NOMO-1 treated with DMSO at 0.1 percent for 48 hours (cell line): ENCODE measurements around the gene PTPRM.

Source experiments
- DNase-seq: peaks from one replicate; lab custom pipeline; 2025; ENCODE audit not compliant: unreplicated experiment; lab: John Stamatoyannopoulos, UW

Gene PTPRM

GRCh38 chr18:7789856-7790552 lies 222.9 kb downstream of the PTPRM start:
- DNase-seq = no peak

GRCh38 chr18:7793100-7793499 lies 226.0 kb downstream of the PTPRM start:
- no peak for DNase-seq

DNA sequence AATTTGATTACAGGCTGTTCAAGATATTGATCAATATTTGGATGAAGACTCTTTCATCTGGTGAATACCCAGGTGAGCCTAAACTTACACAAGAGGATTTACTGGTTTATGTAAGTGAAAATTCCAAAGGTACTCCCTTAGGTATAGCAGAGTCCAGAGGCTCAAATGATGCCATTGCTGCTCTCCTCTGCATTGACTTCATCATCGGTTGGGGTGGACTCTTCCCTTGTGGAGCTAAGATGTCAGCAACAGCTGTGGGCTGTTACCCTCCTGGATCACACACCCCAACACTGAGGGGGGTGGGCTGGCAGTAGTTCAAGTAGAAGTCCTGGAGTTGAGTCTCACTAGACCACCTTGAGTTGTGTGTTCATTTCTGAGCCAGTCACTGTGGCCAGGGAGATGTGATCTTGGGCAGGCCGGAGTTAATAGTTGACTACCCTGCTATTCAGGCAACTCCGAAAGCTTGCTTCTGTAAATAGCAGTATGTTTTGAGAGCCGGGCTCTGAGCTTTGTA lies 236.9 kb downstream of the PTPRM start:
- no peak for DNase-seq

DNA sequence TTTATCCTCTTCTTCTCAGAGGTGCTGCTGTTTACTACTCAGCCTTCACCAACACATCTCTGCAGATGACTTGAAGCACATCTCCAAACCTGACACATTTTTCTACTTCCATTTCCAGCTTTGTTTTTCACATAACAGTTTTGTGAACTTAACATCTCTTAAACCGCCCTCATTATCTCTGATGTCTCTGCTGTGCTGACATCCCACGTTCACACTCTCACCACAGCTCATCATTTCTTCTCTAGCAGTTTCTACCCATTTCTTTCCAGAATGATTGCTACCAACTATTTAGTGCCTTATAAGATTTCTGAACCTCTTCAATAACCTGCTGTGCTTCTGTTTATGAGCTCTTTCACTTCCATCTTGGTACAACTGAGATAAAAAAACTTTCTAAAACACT lies 238.0 kb downstream of the PTPRM start:
- no peak for DNase-seq

DNA sequence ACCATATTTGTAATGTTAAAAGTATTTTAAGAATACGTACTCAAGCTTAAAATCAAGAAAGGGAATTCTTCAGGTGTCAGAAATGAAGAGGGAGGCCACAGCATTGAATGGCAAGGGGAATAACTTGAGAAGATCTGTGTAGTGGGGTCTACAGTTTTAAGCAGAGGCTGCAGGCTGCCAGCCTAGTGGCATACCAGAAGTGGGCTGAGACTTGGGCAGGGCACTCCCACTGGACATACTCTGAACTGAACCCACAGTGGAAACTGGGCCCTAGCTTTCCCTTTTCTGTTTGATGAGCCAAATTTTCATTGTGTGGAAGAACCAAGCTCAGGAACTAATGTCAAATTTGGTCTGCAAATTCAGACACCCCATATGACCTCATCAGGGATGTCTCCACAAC lies 238.8 kb downstream of the PTPRM start:
- no peak for DNase-seq

GRCh38 chr18:7807936-7808453 lies 240.9 kb downstream of the PTPRM start:
- no peak for DNase-seq

- no peak for DNase-seq
Measured at GRCh38 chr18:7808992-7809391, 241.9 kb downstream of the PTPRM start.

DNA sequence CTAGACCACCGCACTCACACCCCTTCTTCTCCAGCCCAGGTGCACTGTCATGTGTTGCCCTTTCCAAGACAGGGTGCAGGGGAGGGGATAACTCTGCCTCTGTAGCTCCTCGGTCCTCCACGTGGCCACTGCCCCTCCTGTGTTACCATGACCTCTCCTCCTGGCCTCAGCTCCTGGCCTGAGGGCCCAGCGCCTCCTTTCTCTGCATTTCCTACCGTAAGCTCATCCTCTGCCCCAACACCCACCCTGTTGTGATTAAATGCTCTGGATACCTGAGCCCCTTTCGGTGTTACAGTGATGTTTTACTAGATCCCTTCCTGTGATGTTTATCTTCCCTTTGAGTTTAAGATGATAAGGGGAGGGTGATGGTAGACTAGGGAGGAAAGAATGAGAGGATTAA lies 242.3 kb downstream of the PTPRM start:
- DNase-seq = no peak

DNA sequence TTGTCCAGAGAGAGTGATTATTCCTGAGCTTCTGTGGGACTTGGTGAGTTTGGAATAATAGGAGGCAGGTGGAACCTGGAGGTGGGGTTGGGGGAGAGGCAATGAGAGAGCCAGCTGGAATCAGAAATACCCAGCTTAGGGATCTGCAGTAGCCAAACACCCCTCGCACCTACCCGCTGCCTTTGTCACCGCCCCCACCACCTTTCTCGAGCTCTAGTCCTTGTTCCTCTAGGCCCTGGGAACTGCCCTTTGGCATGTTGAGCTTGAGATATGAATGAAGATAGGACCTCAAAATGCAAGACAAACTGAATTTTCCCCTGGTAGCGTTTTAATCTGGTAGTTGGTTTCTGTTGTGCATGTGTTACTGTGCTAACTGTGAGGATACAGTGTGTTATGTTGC lies 242.9 kb downstream of the PTPRM start:
- no peak for DNase-seq

DNA sequence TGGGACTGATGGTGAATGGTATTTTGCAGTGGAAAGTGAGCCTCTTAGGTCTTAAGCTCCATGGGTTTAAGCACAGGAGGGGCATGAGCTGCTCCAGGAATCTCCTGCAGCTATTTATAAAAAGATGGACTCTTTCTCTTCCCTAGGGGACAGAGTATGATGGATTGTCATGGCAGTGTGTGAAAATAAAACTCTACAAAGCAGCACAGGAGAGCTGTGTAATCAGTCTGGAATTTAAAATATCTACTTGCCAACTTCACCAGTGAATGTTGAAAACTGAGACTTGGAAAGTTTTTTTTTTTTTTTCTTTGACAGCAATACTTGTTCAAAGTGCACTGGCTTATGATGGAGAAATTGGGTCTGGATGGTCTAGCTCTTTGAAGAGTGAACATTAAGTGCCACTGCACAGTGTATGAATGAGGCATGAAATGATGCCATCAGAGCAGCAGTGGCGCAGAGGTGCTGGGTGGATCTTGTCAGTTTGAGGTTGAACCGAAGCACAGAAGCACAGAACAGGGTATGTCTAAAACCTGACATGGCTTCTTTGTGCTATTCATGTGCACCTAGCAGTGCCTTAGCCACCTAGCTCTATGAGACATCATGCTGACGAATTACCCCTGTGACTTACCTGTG lies 245.4 kb downstream of the PTPRM start:
- no peak for DNase-seq

DNA sequence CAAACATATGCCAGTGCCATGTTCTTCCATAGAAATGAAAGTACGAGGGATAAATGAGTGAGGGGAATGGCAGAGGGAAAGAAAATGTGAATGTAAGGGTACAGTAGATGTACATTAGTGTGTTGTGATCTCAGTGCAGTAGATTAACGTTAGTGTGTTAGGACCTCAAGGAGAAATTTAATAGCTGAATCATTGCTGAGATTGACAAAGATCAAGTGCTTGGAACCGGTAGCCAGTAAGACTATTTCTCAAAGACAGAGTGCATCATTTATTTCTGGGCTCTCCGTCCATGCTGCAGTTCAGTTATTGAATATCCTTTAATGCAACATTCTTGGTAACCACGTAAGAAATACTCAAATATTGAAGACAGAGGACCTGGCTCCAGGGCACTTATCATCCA lies 246.0 kb downstream of the PTPRM start:
- no peak for DNase-seq

GRCh38 chr18:7814754-7815315 lies 247.7 kb downstream of the PTPRM start:
- no peak for DNase-seq

- DNase-seq = no peak
Measured at GRCh38 chr18:7815787-7816186, 248.7 kb downstream of the PTPRM start.

DNA sequence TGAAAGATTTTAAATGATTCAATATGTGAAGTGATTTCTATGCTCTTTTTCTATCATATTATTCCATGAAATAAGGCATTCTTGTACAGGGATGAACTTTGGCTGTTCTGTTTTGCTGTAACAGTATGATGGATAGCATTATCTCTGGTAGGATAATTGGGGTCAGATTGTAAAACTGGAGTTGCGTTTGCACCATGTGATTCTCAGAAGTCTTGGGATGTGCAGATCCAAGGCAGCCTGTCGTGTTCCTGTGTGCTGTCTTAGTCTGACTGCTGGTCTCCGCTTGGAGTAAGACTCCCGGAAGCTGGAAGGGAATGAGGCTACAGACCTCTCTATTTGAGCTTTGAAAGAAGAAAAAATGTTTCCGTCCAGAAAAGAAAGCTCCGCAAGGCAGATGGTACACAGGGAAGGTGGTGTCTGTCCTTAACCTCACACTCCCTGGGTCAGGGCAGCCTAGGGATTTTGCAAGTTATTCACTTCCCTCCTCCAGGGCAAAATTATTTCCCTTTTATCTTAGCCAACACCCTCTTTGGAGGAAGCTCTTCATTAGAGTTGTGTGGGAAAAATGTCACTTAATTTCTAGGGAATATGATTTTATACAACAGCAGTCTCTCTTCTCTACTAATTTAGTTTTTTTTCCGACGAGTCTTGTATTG lies 250.6 kb downstream of the PTPRM start:
- DNase-seq = no peak

DNA sequence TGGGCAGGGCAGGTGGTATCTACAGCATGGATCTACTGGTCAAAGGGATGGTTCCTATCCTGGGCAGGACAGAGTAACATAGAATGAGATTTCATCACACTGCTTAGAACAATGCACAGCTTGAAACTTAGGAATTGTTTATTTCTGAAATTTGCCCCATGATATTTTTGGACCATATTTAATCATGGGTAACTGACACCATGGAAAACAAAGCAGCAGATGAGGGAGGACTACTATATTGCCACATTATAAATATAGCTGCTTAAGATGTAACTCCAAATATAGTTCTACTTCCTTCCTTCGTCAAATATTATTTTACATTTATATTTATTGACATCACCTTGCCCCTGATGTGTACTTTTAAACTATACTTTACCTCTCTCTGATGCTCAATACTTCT lies 254.7 kb downstream of the PTPRM start:
- DNase-seq = no peak

GRCh38 chr18:7822435-7823331 lies 255.6 kb downstream of the PTPRM start:
- DNase-seq = no peak

DNA sequence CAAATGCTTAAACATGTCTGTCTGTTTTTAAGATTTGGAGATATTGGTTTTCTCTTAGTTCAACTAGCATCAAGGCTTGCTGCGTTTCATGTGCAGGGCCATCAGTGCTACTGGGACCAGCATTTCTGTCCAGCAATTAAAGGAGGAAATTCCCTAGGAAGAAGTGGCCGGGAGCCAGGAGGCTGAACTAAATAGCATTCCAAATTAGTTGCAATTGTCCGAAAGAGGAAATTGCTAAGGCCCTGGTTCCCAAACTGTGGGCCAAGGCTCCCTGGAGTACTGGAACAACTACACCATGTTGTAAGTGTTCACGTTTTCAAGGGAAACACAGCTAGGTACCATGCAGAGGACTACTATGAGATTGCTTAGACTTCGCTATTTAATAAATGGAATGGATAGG lies 257.9 kb downstream of the PTPRM start:
- no peak for DNase-seq

- DNase-seq = no peak
Measured at GRCh38 chr18:7830468-7830867, 263.4 kb downstream of the PTPRM start.

DNA sequence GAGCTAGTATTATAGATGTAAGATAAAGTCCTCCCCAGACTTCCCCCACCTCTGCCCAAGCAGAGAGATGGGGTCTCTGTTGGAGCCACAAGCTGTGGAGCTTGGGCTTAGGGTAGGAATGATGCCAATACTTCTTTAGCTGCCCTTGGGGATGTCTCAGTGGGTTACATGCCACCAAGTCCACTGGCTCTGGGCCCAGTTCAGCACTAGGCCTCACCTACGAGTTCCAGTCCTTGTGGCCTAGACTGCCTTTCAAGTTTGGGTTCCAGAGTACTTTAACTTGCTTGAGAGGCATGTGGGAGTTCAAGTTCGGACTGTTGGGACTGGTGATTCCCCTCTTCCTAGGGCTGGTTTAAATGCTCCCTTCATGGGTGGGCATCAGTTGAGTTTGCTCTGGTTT lies 272.4 kb downstream of the PTPRM start:
- no peak for DNase-seq

DNA sequence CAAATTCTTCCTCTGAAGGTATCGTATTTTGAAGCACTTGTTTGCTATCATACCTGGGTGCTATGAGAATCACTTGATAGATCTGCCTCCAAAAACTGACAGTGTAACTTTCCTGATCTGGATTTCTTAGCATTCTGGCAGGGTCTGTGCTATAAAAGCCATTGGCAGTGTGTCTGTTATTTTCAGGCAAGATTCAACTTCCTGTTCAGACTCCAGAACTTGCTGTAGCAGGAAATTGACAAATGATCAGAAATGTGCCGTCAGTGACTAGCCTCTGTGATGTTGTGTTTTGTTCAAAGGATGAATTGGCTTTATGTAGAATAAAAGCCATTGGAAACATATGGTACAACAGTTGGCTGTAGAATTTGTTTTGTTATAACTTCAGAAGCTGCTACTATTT lies 273.3 kb downstream of the PTPRM start:
- DNase-seq = no peak

GRCh38 chr18:7844017-7844416 lies 276.9 kb downstream of the PTPRM start:
- no peak for DNase-seq
